Activated naive CD8-positive, alpha-beta T cell treated with anti-CD3 and anti-CD28 coated beads, Interleukin-2, amount 50 U/mL, for 24 hours (primary cell): ENCODE data around the gene KDM5C.
A peak's percentile ranks its signal among the peaks of the same experiment; 100 is the strongest.

Experiments
- ATAC-seq: fragments of 150-1000 bp; cut with Tn5 transposase; one replicate; pipeline ENCODE4 v1.10.0; 2021
- DNase-seq: peaks from one replicate; pipeline ENCODE4 v3.0.0; 2021
- H3K27ac Mint-ChIP-seq: one replicate; pipeline ENCODE4 v1.8.0; 2021; ENCODE audit warnings: mild to moderate bottlenecking, mixed read lengths
- H3K27me3 Mint-ChIP-seq: one replicate; pipeline ENCODE4 v1.8.0; 2021; ENCODE audit warnings: mixed read lengths
- H3K36me3 Mint-ChIP-seq: one replicate; pipeline ENCODE4 v1.8.0; 2021; ENCODE audit warnings: low read depth, mixed read lengths
- H3K4me1 Mint-ChIP-seq: one replicate; pipeline ENCODE4 v1.8.0; 2021; ENCODE audit warnings: mixed read lengths
- H3K4me3 Mint-ChIP-seq: one replicate; pipeline ENCODE4 v1.8.0; 2021; ENCODE audit warnings: mild to moderate bottlenecking, moderate library complexity, mixed read lengths
- H3K9me3 Mint-ChIP-seq: one replicate; pipeline ENCODE4 v1.8.0; 2021; ENCODE audit warnings: mixed read lengths

Gene KDM5C

DNA sequence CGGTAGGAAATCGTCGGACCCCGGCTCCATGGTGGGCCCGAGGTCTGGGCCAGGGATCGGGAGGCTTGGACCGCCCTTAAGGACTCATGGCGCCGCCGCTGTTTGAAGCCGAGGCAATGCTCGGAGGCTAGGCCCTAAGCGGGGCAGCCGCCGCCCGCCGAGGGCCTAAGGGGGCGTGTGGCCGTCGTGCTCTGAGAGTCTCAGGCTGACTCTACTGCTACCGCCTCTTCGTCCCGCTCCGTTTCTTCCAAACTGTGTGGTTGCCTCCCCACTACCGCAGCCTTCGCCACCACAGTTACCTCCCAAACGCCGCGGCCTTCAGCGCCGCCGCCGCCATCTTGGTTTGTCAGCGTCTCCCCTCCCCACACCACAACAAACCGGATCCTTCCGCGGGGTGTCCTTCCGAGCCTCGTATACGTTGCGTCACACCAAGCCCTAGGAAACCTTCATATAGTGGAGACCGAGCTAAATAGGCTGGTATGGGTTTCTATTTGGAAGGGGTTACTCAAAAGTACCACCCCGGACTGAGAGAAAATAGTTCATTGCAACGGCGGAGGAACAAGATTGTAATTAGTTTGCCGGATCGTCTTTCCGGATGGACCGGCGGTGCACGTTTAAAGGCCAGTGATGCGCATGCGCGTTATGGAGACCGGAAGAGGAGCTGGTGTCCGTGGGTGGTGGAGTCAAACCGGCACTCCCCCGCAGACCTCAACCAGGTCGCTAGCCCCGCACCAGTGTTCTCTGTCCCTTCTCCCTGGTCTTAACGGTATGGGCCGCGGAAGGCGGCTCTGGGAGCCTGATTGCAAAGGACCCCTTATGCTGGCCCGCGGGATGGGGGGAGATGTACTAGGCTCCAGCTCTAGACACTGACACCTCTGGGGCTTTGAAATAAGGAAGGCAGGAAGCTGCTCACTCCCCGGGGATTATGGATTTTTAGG lies at the start of gene KDM5C:
Gene KDM5C, minus strand, starts transcription at position 348 of the 938 bp plus-strand sequence. Its CDS starts 318 bp downstream, at position 30.
- H3K4me3 Mint-ChIP-seq = peak within 1 kb of the TSS; percentile 92
- H3K27ac Mint-ChIP-seq = peak within 1 kb of the TSS; percentile 99
- H3K36me3 Mint-ChIP-seq = peaks cover 22% of the 10 kb centered on the region
- DNase-seq (peak; percentile 81), ATAC-seq (peak; percentile 60)
- no peaks in the 10 kb centered on the region for H3K27me3 Mint-ChIP-seq
- H3K9me3 Mint-ChIP-seq = no peaks in the 10 kb centered on the region
- peaks cover 38% of the 10 kb centered on the region for H3K4me1 Mint-ChIP-seq

DNA sequence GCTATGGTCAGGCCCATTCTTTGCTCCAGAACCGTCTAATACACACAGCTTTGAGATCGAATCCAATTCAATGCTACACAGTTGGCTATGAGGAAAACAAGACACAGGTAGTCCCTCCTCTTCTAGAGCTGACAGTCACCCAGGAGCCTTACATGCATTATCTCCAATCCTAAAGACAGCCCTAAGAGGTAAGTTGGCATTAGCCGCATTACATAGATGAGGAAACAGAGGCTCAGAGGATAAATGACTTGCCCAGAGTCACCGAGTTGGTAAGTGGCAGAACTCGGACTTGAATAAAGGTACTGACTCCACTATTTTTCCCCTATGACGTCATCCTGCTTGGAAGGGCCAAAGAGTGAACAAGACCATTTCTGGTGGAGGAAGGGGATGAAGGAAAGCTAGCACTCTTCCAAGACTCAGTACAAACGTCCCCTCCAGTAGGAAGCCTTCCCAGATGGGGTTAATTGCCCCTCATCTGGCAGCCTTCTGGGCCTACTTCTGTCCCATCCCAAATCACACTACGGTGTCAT lies 47.9 kb upstream of the KDM5C start:
- no peak overlapping the region for H3K27ac Mint-ChIP-seq
- ATAC-seq = no peak
- H3K4me3 Mint-ChIP-seq = no peak overlapping the region
- no peaks in the 10 kb centered on the region for H3K36me3 Mint-ChIP-seq
- no peaks in the 10 kb centered on the region for H3K4me1 Mint-ChIP-seq
- no peaks in the 10 kb centered on the region for H3K27me3 Mint-ChIP-seq
- no peak for DNase-seq
- H3K9me3 Mint-ChIP-seq = no peaks in the 10 kb centered on the region

DNA sequence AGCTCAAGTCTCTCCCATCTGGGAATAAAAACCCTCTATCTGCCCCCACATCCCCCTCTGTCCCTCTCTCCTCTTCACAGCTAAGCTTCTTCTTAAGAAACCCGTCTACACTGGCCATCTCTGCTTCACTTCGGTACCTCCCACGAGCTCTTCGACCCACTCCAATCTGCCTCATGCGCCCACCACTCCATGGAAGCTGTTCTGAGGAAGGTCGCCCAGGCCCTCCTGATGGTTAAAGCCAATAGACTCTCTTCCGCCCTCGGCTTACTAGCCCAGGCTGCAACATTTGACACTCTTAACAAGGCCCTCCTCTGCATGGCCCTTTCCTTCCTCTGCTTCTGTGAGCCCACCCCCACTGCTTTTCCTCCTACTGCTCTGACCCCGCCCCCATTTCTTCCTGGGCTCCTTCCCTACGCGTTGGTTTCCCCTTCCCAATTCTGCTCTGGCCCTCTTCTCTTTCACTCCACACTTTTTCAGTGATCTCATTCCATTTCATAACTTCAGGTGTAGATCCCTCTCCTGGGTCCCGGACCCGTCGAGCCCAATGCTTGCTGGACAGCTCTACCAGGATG lies 44.6 kb upstream of the KDM5C start:
- H3K27ac Mint-ChIP-seq = no peak overlapping the region
- peaks cover 3% of the 10 kb centered on the region for H3K4me1 Mint-ChIP-seq
- H3K27me3 Mint-ChIP-seq = peaks cover 1% of the 10 kb centered on the region
- H3K36me3 Mint-ChIP-seq = no peaks in the 10 kb centered on the region
- ATAC-seq (no peak), DNase-seq (no peak)
- H3K9me3 Mint-ChIP-seq = no peaks in the 10 kb centered on the region
- no peak overlapping the region for H3K4me3 Mint-ChIP-seq

DNA sequence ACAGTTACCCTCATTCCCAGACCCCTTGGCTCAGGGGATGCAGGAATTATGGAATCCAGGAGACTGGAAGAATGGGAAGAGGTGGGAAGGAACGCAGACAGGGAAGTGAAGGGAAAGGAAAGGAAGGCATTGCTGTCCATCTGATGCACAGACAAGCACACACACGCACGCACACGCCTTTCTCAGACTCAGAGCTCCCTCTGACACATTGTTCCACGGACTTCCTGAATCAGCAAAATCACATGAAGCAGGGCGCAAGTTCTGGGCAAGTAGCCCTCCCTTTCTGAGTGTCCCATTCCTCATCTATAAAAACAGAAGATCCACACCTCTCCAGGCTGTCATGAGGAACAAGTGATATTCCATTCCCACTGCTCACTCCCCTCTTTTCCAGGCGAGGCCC lies 43.2 kb upstream of the KDM5C start:
- Mint-ChIP-seq H3K9me3 (no peaks in the 10 kb centered on the region), H3K4me1 (peaks cover 18% of the 10 kb centered on the region), H3K27me3 (peaks cover 1% of the 10 kb centered on the region), H3K27ac (no peak overlapping the region), H3K36me3 (no peaks in the 10 kb centered on the region), H3K4me3 (no peak overlapping the region)
- ATAC-seq (no peak), DNase-seq (no peak)

DNA sequence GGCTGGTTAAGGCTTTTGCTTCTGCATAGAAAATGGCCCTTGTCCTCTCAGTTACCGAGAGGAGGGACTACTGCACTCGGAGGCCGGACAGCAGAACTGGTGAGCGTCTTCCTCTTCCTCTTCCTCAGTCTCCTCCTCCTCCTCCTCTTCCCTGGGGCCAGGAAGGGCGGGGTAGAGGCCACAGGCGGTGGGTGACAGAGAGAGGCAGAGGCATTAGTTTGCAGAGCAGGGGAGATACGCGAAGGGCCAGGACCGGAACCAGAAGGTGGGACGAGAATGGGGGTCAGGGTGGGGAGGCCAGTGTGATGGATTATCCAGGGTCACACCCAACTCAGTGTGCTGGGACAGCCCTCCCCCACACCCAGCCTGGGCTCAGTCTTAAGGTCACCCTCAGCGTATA lies 41.9 kb upstream of the KDM5C start:
- Mint-ChIP-seq H3K9me3 (no peaks in the 10 kb centered on the region), H3K4me3 (no peak overlapping the region), H3K4me1 (peaks cover 30% of the 10 kb centered on the region), H3K36me3 (no peaks in the 10 kb centered on the region), H3K27me3 (peaks cover 1% of the 10 kb centered on the region), H3K27ac (no peak overlapping the region)
- DNase-seq = no peak
- ATAC-seq = no peak

DNA sequence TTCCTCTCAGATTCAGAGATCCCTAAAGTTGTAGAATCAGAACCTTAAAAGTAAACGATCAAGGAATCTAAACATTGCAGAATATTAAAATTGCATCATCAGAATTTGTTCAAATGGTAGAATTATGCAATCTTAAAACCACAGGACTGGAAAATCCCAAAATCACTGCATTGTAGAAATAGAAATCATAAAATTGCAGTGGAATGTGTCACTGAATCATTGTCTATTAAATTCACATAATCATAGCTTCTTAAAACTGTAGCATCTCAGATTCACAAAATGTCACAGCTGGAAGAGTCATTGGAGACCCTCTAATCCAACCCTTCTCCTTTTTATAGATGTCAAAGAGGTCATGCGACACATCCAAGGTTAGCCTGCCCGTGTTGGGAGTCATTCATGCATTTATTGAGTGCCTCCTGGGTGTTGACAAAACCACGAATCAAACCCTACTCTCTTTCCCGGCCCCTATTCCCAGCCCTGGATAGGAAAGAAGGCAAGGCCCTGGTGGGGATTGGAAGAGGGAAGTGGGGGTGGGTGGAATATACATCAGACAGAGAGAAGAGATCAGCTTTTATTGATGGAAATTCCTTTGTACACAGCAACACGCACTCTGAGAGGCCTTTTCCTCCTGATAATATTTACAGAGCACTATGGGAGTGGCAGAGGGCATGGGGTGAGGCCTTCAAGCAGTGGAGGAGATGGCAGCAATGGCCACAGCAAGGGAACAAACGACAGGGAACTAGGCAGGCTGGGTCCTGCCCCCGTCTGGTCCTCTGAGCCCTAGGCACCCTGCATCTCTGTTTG lies 41.0 kb upstream of the KDM5C start:
- peaks cover 37% of the 10 kb centered on the region for H3K4me1 Mint-ChIP-seq
- peaks cover 1% of the 10 kb centered on the region for H3K27me3 Mint-ChIP-seq
- no peak overlapping the region for H3K4me3 Mint-ChIP-seq
- DNase-seq = no peak
- no peaks in the 10 kb centered on the region for H3K36me3 Mint-ChIP-seq
- no peak for ATAC-seq
- H3K9me3 Mint-ChIP-seq = no peaks in the 10 kb centered on the region
- H3K27ac Mint-ChIP-seq = no peak overlapping the region

DNA sequence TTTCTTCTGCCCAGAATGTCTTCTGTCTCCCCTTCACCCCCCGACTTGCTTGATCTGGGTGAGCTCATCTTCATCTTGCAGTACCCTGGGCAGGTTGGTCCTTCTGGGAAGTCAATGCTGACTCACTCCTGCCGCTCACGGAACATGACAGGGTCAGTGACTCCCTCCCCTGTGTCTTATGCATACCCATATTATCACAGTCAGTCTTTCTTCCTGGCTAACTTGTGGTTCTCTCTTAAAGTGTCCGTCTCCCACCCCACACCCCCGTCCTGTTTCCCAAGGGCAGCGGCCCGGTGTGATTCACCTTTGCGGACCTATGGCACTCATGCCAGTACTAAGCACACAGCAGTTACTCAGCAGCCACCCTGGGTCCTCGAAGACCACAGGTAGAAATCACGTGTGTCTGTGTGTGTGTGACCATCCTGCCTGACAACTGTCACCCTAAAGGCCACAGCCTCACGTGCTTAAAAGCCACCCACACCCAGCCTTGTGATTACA lies 38.6 kb upstream of the KDM5C start:
- peak overlapping the region; percentile 88 for H3K27ac Mint-ChIP-seq
- peak overlapping the region; percentile 30 for H3K4me3 Mint-ChIP-seq
- H3K4me1 Mint-ChIP-seq = peaks cover 37% of the 10 kb centered on the region

DNA sequence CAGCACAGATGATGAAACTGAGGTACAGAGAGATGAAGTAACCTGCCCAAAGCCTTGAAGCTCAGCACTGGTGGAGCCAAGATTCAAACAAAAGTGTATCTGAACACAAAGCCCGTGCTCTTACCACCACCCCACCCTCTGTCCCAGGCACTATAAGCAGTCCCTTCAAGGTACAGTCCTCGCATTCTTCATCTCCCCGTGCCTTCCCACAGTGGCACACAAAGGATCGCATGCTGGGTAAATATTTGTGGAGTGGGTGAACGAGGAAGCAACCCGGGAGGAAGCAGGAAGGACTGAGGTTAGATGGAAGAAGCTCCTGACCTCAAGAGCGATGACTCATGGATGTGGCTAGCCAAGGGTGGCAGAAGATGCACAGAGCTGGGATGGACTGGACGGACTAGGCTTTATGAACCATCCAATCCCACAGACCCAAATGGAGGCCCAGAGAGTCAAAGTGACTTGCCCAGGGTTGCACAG lies 37.9 kb upstream of the KDM5C start:
- Mint-ChIP-seq H3K9me3 (no peaks in the 10 kb centered on the region), H3K36me3 (no peaks in the 10 kb centered on the region), H3K4me1 (peaks cover 37% of the 10 kb centered on the region), H3K27ac (peak overlapping the region; percentile 88), H3K4me3 (no peak overlapping the region), H3K27me3 (peaks cover 1% of the 10 kb centered on the region)
- peak; percentile 21 for DNase-seq
- ATAC-seq = peak; percentile 29

More for the DNA sequence above, 38.6 kb upstream of the KDM5C start:
- Mint-ChIP-seq H3K27me3 (peaks cover 1% of the 10 kb centered on the region), H3K9me3 (no peaks in the 10 kb centered on the region), H3K36me3 (no peaks in the 10 kb centered on the region)
- DNase-seq = peak; percentile 59
- ATAC-seq = peak; percentile 97

DNA sequence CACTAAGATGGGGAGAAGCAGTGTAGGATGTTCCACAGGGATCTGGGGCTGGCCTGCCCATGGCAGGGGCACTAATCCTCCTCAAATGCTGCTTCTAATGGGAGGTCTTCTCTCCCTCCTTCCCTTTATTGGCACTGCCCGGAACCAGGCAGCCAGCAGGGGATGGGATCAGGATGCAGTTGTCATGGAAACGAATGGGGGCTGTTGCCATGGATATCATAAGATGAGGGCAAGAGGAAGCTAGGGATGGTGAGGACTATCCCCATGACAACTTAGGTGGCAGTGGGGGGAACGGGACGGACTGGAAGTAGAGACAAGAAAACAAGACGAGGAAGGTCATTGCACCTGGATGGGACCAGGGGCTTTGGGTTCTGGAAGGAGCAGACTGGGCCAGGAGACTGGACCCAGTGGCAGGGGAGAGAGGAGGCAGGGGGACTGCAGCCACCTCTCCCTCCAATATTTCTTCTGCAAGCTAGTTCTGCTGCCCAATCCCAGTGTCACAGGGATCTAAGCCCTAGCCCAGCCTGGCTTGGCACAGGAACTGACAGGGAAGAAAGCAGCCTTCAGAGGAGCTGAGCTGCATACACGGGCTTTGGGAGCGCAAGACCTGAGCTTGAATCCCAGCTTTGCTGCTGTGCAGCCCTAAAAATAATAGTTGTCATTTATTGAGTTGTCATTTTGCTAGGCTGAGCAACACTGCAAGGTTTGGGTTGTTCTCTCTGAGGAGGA lies 37.3 kb upstream of the KDM5C start:
- DNase-seq = no peak
- peaks cover 37% of the 10 kb centered on the region for H3K4me1 Mint-ChIP-seq
- no peaks in the 10 kb centered on the region for H3K36me3 Mint-ChIP-seq
- no peak overlapping the region for H3K4me3 Mint-ChIP-seq
- peaks cover 1% of the 10 kb centered on the region for H3K27me3 Mint-ChIP-seq
- peak overlapping the region; percentile 88 for H3K27ac Mint-ChIP-seq
- no peaks in the 10 kb centered on the region for H3K9me3 Mint-ChIP-seq
- ATAC-seq = no peak

DNA sequence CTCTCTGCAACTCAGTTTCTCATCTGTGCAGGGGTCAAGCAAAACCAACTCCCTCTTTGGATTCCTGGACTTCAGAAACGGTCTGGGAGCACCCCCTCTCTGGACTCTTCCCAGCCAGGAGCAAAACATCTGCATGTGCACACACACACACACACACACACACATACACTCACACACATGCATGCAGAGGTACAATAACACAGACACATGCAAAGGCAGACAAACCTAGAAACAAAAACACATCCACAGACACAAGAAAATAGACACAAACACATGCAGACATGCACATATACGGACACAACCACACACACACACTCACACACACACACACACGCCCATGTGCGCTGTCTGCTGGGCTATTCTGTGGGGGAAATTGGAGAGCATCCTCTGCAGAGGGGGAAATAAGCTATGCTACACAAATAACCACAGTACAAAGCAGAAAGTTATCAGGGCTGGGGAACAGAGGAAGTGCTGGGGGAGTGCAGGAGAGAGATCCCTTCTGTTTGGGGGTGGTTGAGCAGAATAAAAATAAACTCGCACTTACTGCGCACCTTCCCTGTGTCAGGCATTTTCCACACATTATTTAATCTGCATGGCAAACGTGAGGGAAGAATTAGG lies 36.5 kb upstream of the KDM5C start:
- ATAC-seq (no peak), DNase-seq (no peak)
- no peak overlapping the region for H3K27ac Mint-ChIP-seq
- peaks cover 1% of the 10 kb centered on the region for H3K27me3 Mint-ChIP-seq
- no peaks in the 10 kb centered on the region for H3K36me3 Mint-ChIP-seq
- no peak overlapping the region for H3K4me3 Mint-ChIP-seq
- no peaks in the 10 kb centered on the region for H3K9me3 Mint-ChIP-seq
- H3K4me1 Mint-ChIP-seq = peaks cover 37% of the 10 kb centered on the region

DNA sequence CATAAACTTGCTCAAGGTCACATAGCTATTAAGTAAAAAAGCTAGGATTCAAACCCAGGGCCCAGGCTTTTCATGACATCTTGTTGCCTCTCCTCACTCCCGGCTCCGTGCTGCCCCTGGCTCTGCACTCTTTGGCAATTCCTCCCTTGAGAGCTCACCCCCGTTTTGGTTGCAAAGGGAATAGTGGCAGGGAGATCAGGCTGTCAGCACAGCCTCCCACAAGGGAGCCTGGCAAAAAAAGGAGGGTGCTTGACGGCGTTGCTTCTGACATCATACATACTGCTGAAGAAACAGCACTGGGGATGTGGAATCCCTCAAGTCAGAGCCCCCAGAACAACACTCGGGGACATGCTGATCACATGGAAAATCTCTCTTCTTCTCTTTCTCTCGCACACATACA lies 35.8 kb upstream of the KDM5C start:
- Mint-ChIP-seq H3K9me3 (no peaks in the 10 kb centered on the region), H3K27me3 (peaks cover 1% of the 10 kb centered on the region), H3K36me3 (no peaks in the 10 kb centered on the region), H3K4me1 (peaks cover 37% of the 10 kb centered on the region), H3K4me3 (no peak overlapping the region), H3K27ac (no peak overlapping the region)
- no peak for ATAC-seq
- no peak for DNase-seq

DNA sequence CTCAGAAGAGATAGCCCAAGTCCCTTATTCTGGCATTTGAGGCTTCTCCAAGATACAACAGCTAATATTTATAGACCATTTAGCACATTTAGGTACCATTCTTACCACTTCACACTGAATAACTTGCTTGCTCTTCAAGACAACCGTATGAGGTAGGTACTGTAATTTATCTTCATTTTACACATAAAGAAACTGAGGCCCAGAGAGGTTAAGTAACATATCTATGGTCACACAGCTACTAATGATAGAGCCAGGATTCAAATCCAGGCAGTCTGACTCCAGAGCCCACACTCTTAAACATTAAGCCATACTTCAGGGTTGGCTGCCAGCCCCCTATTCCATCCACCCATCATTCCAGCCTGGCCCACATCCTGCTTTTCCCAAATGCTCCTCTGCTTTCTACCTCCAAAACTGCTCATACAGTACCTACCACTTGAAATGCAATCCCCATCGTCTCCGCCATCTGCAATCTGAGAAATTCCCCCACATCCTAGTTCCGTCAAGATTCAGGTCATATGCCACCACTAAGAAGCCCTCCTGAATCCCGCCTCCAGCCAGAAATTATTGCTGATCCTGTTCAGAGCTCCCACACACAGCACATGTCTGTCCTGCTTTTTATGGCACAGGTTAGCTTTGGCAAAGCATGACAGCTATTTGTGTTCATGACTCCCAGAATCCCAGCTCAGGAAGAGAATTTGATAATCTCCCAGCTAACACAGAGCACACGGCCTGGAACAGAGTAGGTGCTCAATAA lies 32.8 kb upstream of the KDM5C start:
- DNase-seq (no peak), ATAC-seq (no peak)
- H3K27ac Mint-ChIP-seq = no peak overlapping the region
- H3K9me3 Mint-ChIP-seq = no peaks in the 10 kb centered on the region
- no peaks in the 10 kb centered on the region for H3K36me3 Mint-ChIP-seq
- peaks cover 16% of the 10 kb centered on the region for H3K4me1 Mint-ChIP-seq
- H3K4me3 Mint-ChIP-seq = no peak overlapping the region
- H3K27me3 Mint-ChIP-seq = no peaks in the 10 kb centered on the region

DNA sequence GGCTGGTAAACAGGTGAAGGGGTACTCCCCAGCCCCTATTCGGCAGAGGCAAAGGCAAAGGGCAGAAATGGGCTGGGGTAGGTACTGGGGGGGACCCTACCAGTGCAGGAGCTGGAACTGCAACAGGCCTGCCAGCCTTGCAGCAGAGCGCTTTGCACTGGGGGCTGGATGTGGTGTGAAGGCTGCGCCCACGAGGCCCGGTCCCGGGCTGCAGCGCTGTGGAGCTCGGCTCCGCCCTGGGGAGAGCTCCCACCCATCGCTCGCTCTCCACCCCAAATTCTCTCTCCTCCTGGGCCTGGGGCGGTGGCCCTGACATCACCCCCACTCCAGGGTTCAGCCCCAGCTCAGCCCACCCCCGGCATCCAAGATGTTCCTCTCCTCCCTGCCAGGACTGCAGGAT lies 32.2 kb upstream of the KDM5C start:
- no peaks in the 10 kb centered on the region for H3K36me3 Mint-ChIP-seq
- DNase-seq (no peak), ATAC-seq (no peak)
- H3K4me3 Mint-ChIP-seq = no peak overlapping the region
- H3K27ac Mint-ChIP-seq = no peak overlapping the region
- no peaks in the 10 kb centered on the region for H3K9me3 Mint-ChIP-seq
- H3K4me1 Mint-ChIP-seq = peaks cover 9% of the 10 kb centered on the region
- no peaks in the 10 kb centered on the region for H3K27me3 Mint-ChIP-seq
